Fibroblast of lung (primary cell): ENCODE measurements around the gene BICRA.

ENCODE experiments used
- CTCF ChIP-seq, 2 donors: IDR thresholded peaks in 1 of 2; conservative IDR thresholded peaks in 1 of 2; 1 replicate in 1 of 2; 2 replicates in 1 of 2; pipeline ENCODE4 v1.5.1; 2011 to 2012; ENCODE audit warnings: low read length in 2 of 2, control low read depth in 1 of 2, inconsistent platforms in 1 of 2, low read depth in 1 of 2, mild to moderate bottlenecking in 1 of 2
- EZH2 ChIP-seq: IDR thresholded peaks from 2 replicates; pipeline ENCODE4 v1.5.1; 2012; ENCODE audit warnings: low read length, control low read depth, mild to moderate bottlenecking; ENCODE audit errors: missing control alignments

GRCh38 chr19:47603706-47604565 is 5.0 kb upstream of the BICRA start:
- no peak for TF ChIP-seq CTCF (conservative IDR thresholded peaks at IDR 0.05 in 1 of 2, IDR thresholded peaks at IDR 0.05 in 1 of 2; ENCODE audit: low read depth in 1 of 2, low read length in 2 of 2)
- TF ChIP-seq EZH2: no peak
